MM.1S (cell line): Measurements from ENCODE around the gene YTHDF1.
A peak's percentile ranks its signal among the peaks of the same experiment; 100 is the strongest.

Experiments
- DNase-seq: peaks from one replicate; pipeline ENCODE4 v3.0.0-alpha.2; 2015
- H2AFZ ChIP-seq: fragments of 300-600 bp; sonication (generic); 2 replicates; pipeline ENCODE4 v1.6.0; 2016; ENCODE audit warnings: antibody characterized with exemption, low read length
- H3F3A ChIP-seq: fragments of 300-600 bp; sonication (generic); 2 replicates; pipeline ENCODE4 v1.6.1; 2016; ENCODE audit warnings: mild to moderate bottlenecking, antibody characterized with exemption, low read length, moderate library complexity, mixed read lengths; ENCODE audit not compliant: insufficient read depth
- H3K27ac ChIP-seq: fragments of 300-600 bp; sonication (generic); 2 replicates; pipeline ENCODE4 v1.5.1; 2016; ENCODE audit warnings: mild to moderate bottlenecking, low read length
- H3K27me3 ChIP-seq: fragments of 300-600 bp; sonication (generic); replicated peaks from 2 replicates; pipeline ENCODE4 v1.6.0; 2016; ENCODE audit warnings: low read length; ENCODE audit not compliant: insufficient read depth
- H3K36me3 ChIP-seq: fragments of 300-600 bp; sonication (generic); replicated peaks from 2 replicates; pipeline ENCODE4 v1.6.1; 2016; ENCODE audit warnings: mild to moderate bottlenecking, low read length, mixed read lengths; ENCODE audit not compliant: insufficient read depth
- H3K4me1 ChIP-seq: fragments of 300-600 bp; sonication (generic); 2 replicates; pipeline ENCODE4 v1.6.1; 2016; ENCODE audit warnings: low read length, mixed read lengths
- H3K4me2 ChIP-seq: fragments of 300-600 bp; sonication (generic); 2 replicates; pipeline ENCODE4 v1.6.0; 2016; ENCODE audit warnings: low read depth, low read length
- H3K4me3 ChIP-seq: fragments of 300-600 bp; sonication (generic); 2 replicates; pipeline ENCODE4 v1.5.1; 2016; ENCODE audit warnings: low read length, mixed read lengths
- H3K79me2 ChIP-seq: fragments of 300-600 bp; sonication (generic); 2 replicates; pipeline ENCODE4 v1.6.1; 2016; ENCODE audit warnings: mixed run types, low read length, mixed read lengths
- H3K9ac ChIP-seq: fragments of 300-600 bp; sonication (generic); 2 replicates; pipeline ENCODE4 v1.6.1; 2016; ENCODE audit warnings: low read length, mixed read lengths
- H3K9me2 ChIP-seq: fragments of 300-600 bp; sonication (generic); replicated peaks from 2 replicates; pipeline ENCODE4 v1.6.1; 2016; ENCODE audit warnings: mild to moderate bottlenecking, low read length, mixed read lengths; ENCODE audit not compliant: insufficient read depth
- H3K9me3 ChIP-seq: fragments of 300-600 bp; sonication (generic); replicated peaks from 2 replicates; pipeline ENCODE4 v1.6.1; 2016; ENCODE audit warnings: mild to moderate bottlenecking, low read length, mixed read lengths; ENCODE audit not compliant: insufficient read depth
- H4K20me1 ChIP-seq: fragments of 300-600 bp; sonication (generic); 2 replicates; pipeline ENCODE4 v1.6.1; 2016; ENCODE audit warnings: mild to moderate bottlenecking, low read length, moderate library complexity, mixed read lengths; ENCODE audit not compliant: insufficient read depth
- CTCF ChIP-seq: fragments of 300-600 bp; sonication (generic); IDR thresholded peaks from 2 replicates; pipeline ENCODE4 v1.5.1; 2016; ENCODE audit warnings: antibody characterized with exemption, low read length, mixed read lengths
- EZH2 ChIP-seq: fragments of 300-600 bp; sonication (generic); optimal IDR thresholded peaks from 2 replicates; pipeline ENCODE3; 2017; ENCODE audit warnings: low read depth, mild to moderate bottlenecking, antibody characterized with exemption, low read length, mixed read lengths
- EZH2phosphoT487 ChIP-seq: fragments of 300-600 bp; sonication (generic); IDR thresholded peaks from 2 replicates; pipeline ENCODE4 v1.6.1; 2018; ENCODE audit warnings: antibody characterized with exemption, low read length

Gene YTHDF1

DNA sequence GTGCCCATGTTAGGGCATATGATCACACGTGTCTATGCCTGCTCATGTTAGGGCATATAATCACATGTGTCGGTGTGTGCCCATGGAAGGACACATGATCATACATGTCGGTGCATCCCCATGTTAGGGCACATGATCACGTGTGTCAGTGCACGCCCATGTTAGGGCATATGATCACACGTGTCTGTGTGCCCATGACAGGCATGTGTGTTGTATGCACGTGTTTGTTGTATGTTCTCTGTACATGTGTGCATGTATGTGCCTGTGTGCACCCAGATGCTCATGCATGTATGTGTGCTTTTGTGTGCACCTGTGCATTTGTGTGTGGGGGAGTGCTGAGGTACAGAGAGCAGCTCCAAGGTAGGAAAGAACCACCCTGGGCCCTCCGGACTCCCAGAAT lies 29.8 kb downstream of the YTHDF1 start:
- H3K4me2 ChIP-seq = no peak overlapping the region
- H3K9ac ChIP-seq = no peak overlapping the region
- H2AFZ ChIP-seq = no peak overlapping the region

DNA sequence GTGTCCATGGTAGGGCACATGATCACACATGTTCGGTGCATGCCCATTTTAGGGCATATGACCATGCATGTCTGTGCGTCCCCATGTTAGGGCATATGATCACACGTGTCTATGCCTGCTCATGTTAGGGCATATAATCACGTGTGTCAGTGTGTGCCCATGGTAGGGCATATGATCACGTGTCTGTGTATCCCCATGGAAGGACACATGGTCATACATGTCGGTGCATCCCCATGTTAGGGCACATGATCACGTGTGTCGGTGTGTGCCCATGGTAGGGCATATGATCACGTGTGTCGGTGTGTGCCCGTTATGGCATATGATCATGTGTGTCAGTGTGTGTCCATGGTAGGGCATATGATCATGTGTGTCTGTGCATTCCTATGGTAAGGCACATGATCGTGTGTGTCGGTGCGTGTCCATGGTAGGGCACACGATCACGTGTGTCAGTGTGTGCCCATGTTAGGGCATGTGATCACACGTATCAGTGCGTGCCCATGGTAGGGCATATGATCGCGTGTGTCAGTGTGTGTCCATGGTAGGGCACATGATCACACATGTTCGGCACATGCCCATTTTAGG lies 30.6 kb downstream of the YTHDF1 start:
- no peak overlapping the region for H2AFZ ChIP-seq
- no peak for TF ChIP-seq EZH2phosphoT487
- no peak for TF ChIP-seq CTCF
- no peak for TF ChIP-seq EZH2
- H3F3A ChIP-seq = no peaks in the 10 kb centered on the region
- no peak overlapping the region for H3K4me2 ChIP-seq
- no peak overlapping the region for H3K9ac ChIP-seq
- no peaks in the 10 kb centered on the region for H3K36me3 ChIP-seq
- no peak overlapping the region for H3K27ac ChIP-seq
- no peaks in the 10 kb centered on the region for H3K9me2 ChIP-seq
- no peaks in the 10 kb centered on the region for H4K20me1 ChIP-seq
- no peaks in the 10 kb centered on the region for H3K9me3 ChIP-seq
- peaks cover 39% of the 10 kb centered on the region for H3K27me3 ChIP-seq
- no peaks in the 10 kb centered on the region for H3K4me1 ChIP-seq
- DNase-seq = no peak
- H3K4me3 ChIP-seq = no peak overlapping the region
- H3K79me2 ChIP-seq = no peaks in the 10 kb centered on the region

More for the DNA sequence above, 29.8 kb downstream of the YTHDF1 start:
- H3K9me3 ChIP-seq = no peaks in the 10 kb centered on the region
- no peaks in the 10 kb centered on the region for H3K36me3 ChIP-seq
- peaks cover 31% of the 10 kb centered on the region for H3K27me3 ChIP-seq
- no peaks in the 10 kb centered on the region for H3K79me2 ChIP-seq
- no peaks in the 10 kb centered on the region for H3F3A ChIP-seq
- H4K20me1 ChIP-seq = no peaks in the 10 kb centered on the region
- H3K4me1 ChIP-seq = no peaks in the 10 kb centered on the region
- no peaks in the 10 kb centered on the region for H3K9me2 ChIP-seq
- no peak for DNase-seq
- H3K27ac ChIP-seq = no peak overlapping the region
- no peak overlapping the region for H3K4me3 ChIP-seq
- no peak for TF ChIP-seq EZH2
- TF ChIP-seq EZH2phosphoT487 = no peak
- no peak for TF ChIP-seq CTCF

DNA sequence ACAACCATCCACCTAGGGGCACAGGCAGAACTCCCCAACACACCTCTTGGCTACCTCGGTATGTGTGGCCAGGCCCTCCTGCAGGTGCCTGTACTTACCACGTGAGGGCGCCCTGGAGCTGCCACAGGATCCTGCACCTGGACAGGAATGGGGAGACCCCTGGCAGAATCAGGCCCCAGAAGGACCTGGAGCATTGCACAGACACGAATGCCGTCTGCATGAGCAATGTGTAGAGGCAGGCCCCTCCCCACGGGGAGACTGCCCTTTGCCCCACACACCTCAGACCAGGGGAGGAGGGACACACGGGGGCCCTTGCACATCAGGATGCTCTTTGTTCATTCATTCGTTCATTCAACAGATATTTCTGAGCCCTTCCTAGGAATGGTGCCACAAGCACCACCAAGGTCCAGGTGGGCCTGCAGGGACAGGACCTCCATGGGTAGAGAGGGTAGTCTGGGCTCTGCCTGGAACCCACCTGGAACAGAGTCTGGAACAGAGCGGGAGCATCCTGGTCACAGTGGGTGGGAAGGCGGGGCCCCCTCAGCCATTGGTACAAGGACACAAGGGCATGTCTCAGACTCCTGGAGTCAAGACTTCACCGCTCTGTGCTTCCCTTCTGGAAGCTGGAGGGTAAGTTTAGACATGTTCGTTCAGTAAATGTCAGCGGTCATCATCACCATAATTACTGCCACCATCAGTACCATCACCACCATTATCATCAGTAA lies 32.3 kb downstream of the YTHDF1 start:
- peak; percentile 28 for DNase-seq
- H3K4me2 ChIP-seq = no peak overlapping the region
- H3K27ac ChIP-seq = no peak overlapping the region
- H3K79me2 ChIP-seq = no peaks in the 10 kb centered on the region
- H4K20me1 ChIP-seq = no peaks in the 10 kb centered on the region
- no peaks in the 10 kb centered on the region for H3K36me3 ChIP-seq
- peaks cover 52% of the 10 kb centered on the region for H3K27me3 ChIP-seq
- TF ChIP-seq EZH2phosphoT487 = no peak
- TF ChIP-seq CTCF = peak; percentile 82
- no peaks in the 10 kb centered on the region for H3K9me3 ChIP-seq
- no peaks in the 10 kb centered on the region for H3K9me2 ChIP-seq
- no peak overlapping the region for H3K9ac ChIP-seq
- no peak overlapping the region for H3K4me3 ChIP-seq
- no peaks in the 10 kb centered on the region for H3K4me1 ChIP-seq
- no peak overlapping the region for H2AFZ ChIP-seq
- no peaks in the 10 kb centered on the region for H3F3A ChIP-seq
